Osteoblast (primary cell): ENCODE results near the gene ARHGDIB. TPM values are rescaled to one million over a fixed set of nuclear protein-coding genes. Genes with fewer than 3 reads are reported as not detected.

Source experiments
- DNase-seq: peaks from one replicate; pipeline ENCODE4 v3.0.0; 2011; ENCODE audit warnings: low spot score, mixed read lengths; ENCODE audit not compliant: insufficient read length; ENCODE audit errors: missing footprints
- H2AFZ ChIP-seq: 2 replicates; pipeline ENCODE4 v1.6.0; 2011; ENCODE audit warnings: mild to moderate bottlenecking, low read length
- H3K27ac ChIP-seq: 2 replicates; pipeline ENCODE4 v1.5.1; 2011; ENCODE audit warnings: mild to moderate bottlenecking, low read depth, low read length, moderate library complexity
- H3K27me3 ChIP-seq: 2 replicates; pipeline ENCODE4 v1.6.0; 2012; ENCODE audit warnings: mild to moderate bottlenecking, control low read depth, inconsistent platforms, low read length, moderate library complexity; ENCODE audit not compliant: insufficient read depth
- H3K36me3 ChIP-seq: 2 replicates; pipeline ENCODE4 v1.5.1; 2011; ENCODE audit warnings: mild to moderate bottlenecking, low read length, control low read depth, moderate library complexity; ENCODE audit not compliant: insufficient read depth
- H3K4me1 ChIP-seq: 2 replicates; pipeline ENCODE4 v1.5.1; 2011; ENCODE audit warnings: mild to moderate bottlenecking, low read length, control low read depth, moderate library complexity; ENCODE audit not compliant: insufficient read depth
- H3K4me2 ChIP-seq: 2 replicates; pipeline ENCODE4 v1.6.0; 2011; ENCODE audit warnings: mild to moderate bottlenecking, low read length; ENCODE audit not compliant: insufficient read depth
- H3K4me3 ChIP-seq: fragments of 200-600 bp; sonication (generic); 3 replicates; pipeline ENCODE4 v1.5.1; 2012; ENCODE audit warnings: mild to moderate bottlenecking, low read length, inconsistent platforms; ENCODE audit not compliant: insufficient read depth
- H3K79me2 ChIP-seq: 2 replicates; pipeline ENCODE4 v1.6.0; 2012; ENCODE audit warnings: mild to moderate bottlenecking, low read length, control low read depth, inconsistent platforms; ENCODE audit not compliant: insufficient read depth
- H3K9me3 ChIP-seq: 2 replicates; pipeline ENCODE4 v1.5.1; 2011; ENCODE audit warnings: low read depth, low read length, control low read depth
- H4K20me1 ChIP-seq: 2 replicates; pipeline ENCODE4 v1.6.0; 2012; ENCODE audit warnings: mild to moderate bottlenecking, low read length, control low read depth; ENCODE audit not compliant: insufficient read depth
- total RNA-seq: library from RNA; depleted of rRNA; stranded (reverse); fragments of >200 nt; gene quantifications from 2 replicates; pipeline ENCODE4 v1.2.3, GENCODE V29; 2012
- TF ChIP-seq, protein P1 (sequence below): IDR thresholded peaks from 2 replicates; pipeline ENCODE4 v1.5.1; 2011; ENCODE audit warnings: mild to moderate bottlenecking, low read depth, low read length, moderate library complexity; ENCODE audit errors: extremely low read depth

Gene ARHGDIB
- total RNA-seq, 1 donor, result 7.2 TPM

DNA sequence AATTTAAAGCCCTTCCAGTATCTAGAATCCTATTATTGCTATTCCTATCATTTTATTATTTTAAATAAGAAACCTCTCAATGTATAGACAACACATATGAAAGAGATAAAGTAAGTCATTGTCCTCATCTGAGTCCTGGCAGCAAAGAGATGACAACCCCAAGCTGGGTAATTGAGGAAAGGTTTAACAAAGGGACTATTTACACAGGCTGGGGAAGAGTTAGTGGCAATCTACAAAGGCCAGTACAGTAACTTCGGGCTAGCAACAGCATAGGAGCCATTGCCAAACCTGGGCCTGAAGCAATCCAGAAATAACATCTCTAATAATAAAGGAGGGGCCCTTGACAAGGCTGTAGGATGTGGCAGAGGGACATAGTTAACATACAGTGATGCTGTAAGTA, 22.6 kb upstream of the ARHGDIB start:
- Histone ChIP-seq H3K79me2 (no peaks in the 10 kb centered on the region), H3K4me3 (no peak overlapping the region), H2AFZ (no peak overlapping the region), H3K4me1 (no peaks in the 10 kb centered on the region), H3K4me2 (no peak overlapping the region), H3K27me3 (no peaks in the 10 kb centered on the region), H3K9me3 (no peaks in the 10 kb centered on the region), H4K20me1 (no peaks in the 10 kb centered on the region), H3K27ac (no peak overlapping the region), H3K36me3 (no peaks in the 10 kb centered on the region)
- DNase-seq, result no peak
- TF ChIP-seq, protein P1, sequence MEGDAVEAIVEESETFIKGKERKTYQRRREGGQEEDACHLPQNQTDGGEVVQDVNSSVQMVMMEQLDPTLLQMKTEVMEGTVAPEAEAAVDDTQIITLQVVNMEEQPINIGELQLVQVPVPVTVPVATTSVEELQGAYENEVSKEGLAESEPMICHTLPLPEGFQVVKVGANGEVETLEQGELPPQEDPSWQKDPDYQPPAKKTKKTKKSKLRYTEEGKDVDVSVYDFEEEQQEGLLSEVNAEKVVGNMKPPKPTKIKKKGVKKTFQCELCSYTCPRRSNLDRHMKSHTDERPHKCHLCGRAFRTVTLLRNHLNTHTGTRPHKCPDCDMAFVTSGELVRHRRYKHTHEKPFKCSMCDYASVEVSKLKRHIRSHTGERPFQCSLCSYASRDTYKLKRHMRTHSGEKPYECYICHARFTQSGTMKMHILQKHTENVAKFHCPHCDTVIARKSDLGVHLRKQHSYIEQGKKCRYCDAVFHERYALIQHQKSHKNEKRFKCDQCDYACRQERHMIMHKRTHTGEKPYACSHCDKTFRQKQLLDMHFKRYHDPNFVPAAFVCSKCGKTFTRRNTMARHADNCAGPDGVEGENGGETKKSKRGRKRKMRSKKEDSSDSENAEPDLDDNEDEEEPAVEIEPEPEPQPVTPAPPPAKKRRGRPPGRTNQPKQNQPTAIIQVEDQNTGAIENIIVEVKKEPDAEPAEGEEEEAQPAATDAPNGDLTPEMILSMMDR, result no peak

DNA sequence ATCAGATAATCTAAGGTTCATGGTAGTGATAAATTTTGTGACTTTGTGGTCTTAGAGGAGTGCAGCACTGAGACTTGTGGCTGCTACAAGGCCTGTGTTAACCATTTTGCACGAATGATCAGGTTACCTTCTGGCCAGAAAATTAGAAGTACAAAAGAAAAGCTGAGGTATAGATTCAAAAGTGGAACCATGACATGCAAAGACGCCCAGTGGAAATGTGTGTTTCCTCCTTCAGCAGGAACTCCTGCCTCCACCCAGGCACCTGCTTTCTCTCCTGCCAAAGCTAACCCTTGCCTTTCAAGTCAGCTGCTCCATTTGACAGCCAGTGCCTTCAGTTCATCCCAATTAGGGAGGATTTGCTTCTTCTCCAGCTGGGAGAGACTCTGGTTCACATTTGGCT, 21.6 kb upstream of the ARHGDIB start:
- H4K20me1 ChIP-seq, result no peaks in the 10 kb centered on the region
- no peaks in the 10 kb centered on the region for H3K27me3 ChIP-seq
- no peak for DNase-seq
- H3K79me2 ChIP-seq, result no peaks in the 10 kb centered on the region
- TF ChIP-seq, protein P1, result no peak
- H3K4me2 ChIP-seq, result no peak overlapping the region
- H3K27ac ChIP-seq, result no peak overlapping the region
- H3K36me3 ChIP-seq, result no peaks in the 10 kb centered on the region
- H3K9me3 ChIP-seq, result no peaks in the 10 kb centered on the region
- no peak overlapping the region for H2AFZ ChIP-seq
- H3K4me3 ChIP-seq, result no peak overlapping the region
- H3K4me1 ChIP-seq, result no peaks in the 10 kb centered on the region

DNA sequence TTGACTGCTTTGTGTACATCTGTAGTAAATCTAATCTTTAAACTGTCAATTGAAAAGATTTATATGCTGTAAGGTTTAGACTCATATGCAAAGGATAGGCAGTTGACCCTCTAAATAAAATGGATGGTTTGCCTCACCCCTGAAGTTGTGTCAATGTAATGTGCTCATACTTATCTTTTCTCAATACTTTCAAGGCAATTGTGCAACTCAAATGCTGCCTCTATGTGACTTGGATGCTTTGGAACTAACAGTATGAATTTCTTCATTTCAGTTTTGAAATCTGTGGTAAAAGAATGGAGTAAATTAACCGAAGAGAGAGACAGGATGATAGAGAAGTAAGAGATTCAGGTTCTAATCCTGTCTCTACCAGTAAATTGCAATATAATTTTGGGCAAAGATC, 21.2 kb upstream of the ARHGDIB start:
- H3K27ac ChIP-seq, result no peak overlapping the region
- H3K27me3 ChIP-seq, result no peaks in the 10 kb centered on the region
- H4K20me1 ChIP-seq, result no peaks in the 10 kb centered on the region
- H3K9me3 ChIP-seq, result no peaks in the 10 kb centered on the region
- TF ChIP-seq, protein P1, result no peak
- H2AFZ ChIP-seq, result no peak overlapping the region
- H3K4me2 ChIP-seq, result no peak overlapping the region
- H3K4me1 ChIP-seq, result no peaks in the 10 kb centered on the region
- no peak overlapping the region for H3K4me3 ChIP-seq
- peak; percentile 10 for DNase-seq
- H3K79me2 ChIP-seq, result no peaks in the 10 kb centered on the region
- H3K36me3 ChIP-seq, result no peaks in the 10 kb centered on the region

DNA sequence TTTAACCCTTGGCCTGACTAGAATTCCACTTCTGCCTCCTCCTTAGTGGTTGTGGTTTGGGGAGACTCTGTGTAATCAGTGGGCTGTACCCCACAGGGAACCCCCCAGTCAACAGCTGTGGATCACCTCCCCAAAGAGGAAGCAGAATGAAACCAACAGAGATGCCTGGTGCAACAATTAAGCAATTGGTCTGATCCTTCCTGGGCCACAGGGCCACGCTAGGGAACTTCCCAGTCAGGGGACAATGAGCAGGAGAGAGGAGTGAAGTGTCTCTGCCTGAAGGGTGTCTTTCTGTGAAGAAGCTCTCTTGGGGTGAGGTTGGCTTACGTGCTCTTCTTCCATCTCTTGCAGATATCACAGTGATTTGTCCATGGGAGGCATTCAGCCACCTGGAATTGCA, 19.6 kb upstream of the ARHGDIB start:
- no peak overlapping the region for H3K4me3 ChIP-seq
- H3K79me2 ChIP-seq, result no peaks in the 10 kb centered on the region
- H3K9me3 ChIP-seq, result no peaks in the 10 kb centered on the region
- TF ChIP-seq, protein P1, result no peak
- no peaks in the 10 kb centered on the region for H3K36me3 ChIP-seq
- H3K4me2 ChIP-seq, result no peak overlapping the region
- no peak overlapping the region for H3K27ac ChIP-seq
- DNase-seq, result no peak
- no peaks in the 10 kb centered on the region for H3K4me1 ChIP-seq
- H3K27me3 ChIP-seq, result no peaks in the 10 kb centered on the region
- H2AFZ ChIP-seq, result no peak overlapping the region
- H4K20me1 ChIP-seq, result no peaks in the 10 kb centered on the region
